BJ (cell line): ENCODE results near the gene NEK5. TPM values are rescaled to one million over a fixed set of nuclear protein-coding genes. Genes with fewer than 3 reads are reported as not detected.

ENCODE experiments used
- CTCF ChIA-PET: fragments of 350-600 bp; formaldehyde crosslinking; extraction: SDS; loops from one replicate; lab custom pipeline; 2021; ENCODE audit warnings: antibody characterized with exemption, inconsistent platforms; lab: Yijun Ruan, JAX
- POLR2A ChIA-PET: fragments of 300-600 bp; sonication (Branson Sonifier 250); formaldehyde crosslinking; extraction: SDS; loops from one replicate; lab custom pipeline; 2021; ENCODE audit warnings: antibody characterized with exemption; lab: Charles Lee
- DNase-seq: peaks from one replicate; pipeline ENCODE4 v3.0.0-alpha.2; 2011; ENCODE audit warnings: low read depth
- H3K27me3 ChIP-seq: 2 replicates; pipeline ENCODE4 v1.6.0; 2011; ENCODE audit warnings: low read length; ENCODE audit not compliant: control insufficient read depth, insufficient read depth
- H3K36me3 ChIP-seq: 2 replicates; pipeline ENCODE4 v1.5.1; 2011; ENCODE audit warnings: low read length; ENCODE audit not compliant: control insufficient read depth, insufficient read depth
- H3K4me3 ChIP-seq: 2 replicates; pipeline ENCODE4 v1.5.1; 2011; ENCODE audit warnings: low read depth, mild to moderate bottlenecking, control low read depth, low read length
- polyA plus RNA-seq: library from polyadenylated mRNA; depleted of rRNA; stranded (reverse); fragments of >200 nt; gene quantifications from 2 replicates; pipeline ENCODE4 v1.2.3, GENCODE V29; 2011
- TF ChIP-seq, protein P1 (sequence below): IDR thresholded peaks from 2 replicates; pipeline ENCODE4 v1.5.1; 2011; ENCODE audit warnings: low read depth, mild to moderate bottlenecking, control low read depth, inconsistent platforms, low read length, moderate library complexity; ENCODE audit not compliant: insufficient read depth

The NEK5 gene
- polyA plus RNA-seq, 1 experiment: 0.04 TPM

DNA sequence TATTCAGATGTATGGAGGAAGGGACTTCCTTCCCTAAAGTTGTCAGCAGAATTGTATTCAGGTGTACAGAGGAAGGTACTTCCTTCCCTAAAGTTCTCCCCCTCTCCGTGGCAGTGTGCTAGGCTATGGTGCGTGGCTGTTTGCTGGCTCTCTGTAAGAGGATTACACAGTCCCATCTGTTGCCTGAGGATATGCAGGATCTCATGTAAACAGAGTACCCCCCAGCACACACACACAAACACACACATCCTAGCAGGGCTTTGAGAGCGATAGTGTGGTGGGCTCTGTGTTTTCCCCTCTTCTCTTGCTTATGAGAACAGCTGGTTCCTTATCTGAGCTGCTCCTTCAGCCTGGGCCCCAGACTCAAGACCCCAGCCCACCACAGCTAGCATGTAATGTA lies 10.3 kb downstream of the NEK5 start:
- Histone ChIP-seq H3K4me3 (no peak overlapping the region), H3K27me3 (peaks cover 2% of the 10 kb centered on the region; the same call in 1 of the 2 replicates), H3K36me3 (no peaks in the 10 kb centered on the region)
- no peak for DNase-seq
- TF ChIP-seq, protein P1, sequence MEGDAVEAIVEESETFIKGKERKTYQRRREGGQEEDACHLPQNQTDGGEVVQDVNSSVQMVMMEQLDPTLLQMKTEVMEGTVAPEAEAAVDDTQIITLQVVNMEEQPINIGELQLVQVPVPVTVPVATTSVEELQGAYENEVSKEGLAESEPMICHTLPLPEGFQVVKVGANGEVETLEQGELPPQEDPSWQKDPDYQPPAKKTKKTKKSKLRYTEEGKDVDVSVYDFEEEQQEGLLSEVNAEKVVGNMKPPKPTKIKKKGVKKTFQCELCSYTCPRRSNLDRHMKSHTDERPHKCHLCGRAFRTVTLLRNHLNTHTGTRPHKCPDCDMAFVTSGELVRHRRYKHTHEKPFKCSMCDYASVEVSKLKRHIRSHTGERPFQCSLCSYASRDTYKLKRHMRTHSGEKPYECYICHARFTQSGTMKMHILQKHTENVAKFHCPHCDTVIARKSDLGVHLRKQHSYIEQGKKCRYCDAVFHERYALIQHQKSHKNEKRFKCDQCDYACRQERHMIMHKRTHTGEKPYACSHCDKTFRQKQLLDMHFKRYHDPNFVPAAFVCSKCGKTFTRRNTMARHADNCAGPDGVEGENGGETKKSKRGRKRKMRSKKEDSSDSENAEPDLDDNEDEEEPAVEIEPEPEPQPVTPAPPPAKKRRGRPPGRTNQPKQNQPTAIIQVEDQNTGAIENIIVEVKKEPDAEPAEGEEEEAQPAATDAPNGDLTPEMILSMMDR: no peak
- ChIA-PET POLR2A (no interaction called here), CTCF (no interaction called here)

DNA sequence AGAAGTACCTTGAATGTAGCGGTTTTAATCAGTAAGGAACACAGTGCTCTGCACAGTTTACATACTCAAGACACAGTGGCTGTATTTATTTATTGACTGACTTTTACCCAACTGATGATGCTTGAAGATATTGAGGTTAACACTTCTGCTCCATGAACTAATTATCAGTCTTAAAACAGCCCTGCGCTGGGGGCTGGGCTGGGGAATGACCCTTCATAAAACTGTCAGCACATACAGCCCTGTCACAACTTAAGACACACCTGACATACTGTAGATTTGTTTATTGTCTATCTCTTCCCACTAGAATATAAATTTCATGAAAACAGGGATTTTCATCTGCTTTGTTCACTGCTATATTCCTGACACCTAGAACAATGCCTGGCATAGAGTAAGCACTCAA lies 10.8 kb downstream of the NEK5 start:
- POLR2A ChIA-PET: no interaction called here
- no peak overlapping the region for H3K4me3 ChIP-seq
- CTCF ChIA-PET: interaction anchor here (2.6 kb wide), 1 partner anchor 10 kb away, joined by 15 read pairs; the partner anchor contains the start of gene NEK5
- H3K27me3 ChIP-seq: peaks cover 2% of the 10 kb centered on the region; the same call in 1 of the 2 replicates
- no peaks in the 10 kb centered on the region for H3K36me3 ChIP-seq
- TF ChIP-seq, protein P1: no peak
- no peak for DNase-seq

DNA sequence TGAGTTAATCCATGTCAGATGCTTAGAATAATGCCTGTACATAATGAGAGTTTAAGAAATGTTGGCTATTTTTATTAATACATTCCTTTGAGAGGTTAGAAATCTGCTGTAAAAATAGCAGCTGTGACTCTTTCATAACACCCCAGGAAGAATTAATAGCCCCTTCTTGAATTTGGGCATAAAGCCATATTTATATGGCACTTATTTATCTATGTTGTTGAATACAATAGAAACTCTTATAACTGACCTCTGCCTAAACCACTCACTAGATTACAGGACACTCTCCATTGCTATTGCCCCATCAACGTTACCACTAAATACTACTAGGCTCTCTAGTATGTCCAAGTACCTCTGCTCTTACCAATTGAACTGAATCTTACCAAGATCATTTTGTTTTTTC lies 16.3 kb downstream of the NEK5 start:
- DNase-seq: no peak
- TF ChIP-seq, protein P1: no peak
- Histone ChIP-seq H3K27me3 (no peaks in the 10 kb centered on the region; the same call in 1 of the 2 replicates), H3K36me3 (no peaks in the 10 kb centered on the region), H3K4me3 (no peak overlapping the region)
- ChIA-PET CTCF (interaction anchor here (1.3 to 1.8 kb wide), 1 partner anchor 15 kb away, joined by 4 to 8 read pairs; no protein-coding TSS in a partner anchor), POLR2A (no interaction called here)

- TF ChIP-seq, protein P1: no peak
- ChIA-PET POLR2A (no interaction called here), CTCF (interaction anchor here (0.9 kb wide), 1 partner anchor 19 kb away, joined by 3 read pairs; no protein-coding TSS in a partner anchor)
- DNase-seq: no peak
- Histone ChIP-seq H3K36me3 (no peaks in the 10 kb centered on the region), H3K27me3 (no peaks in the 10 kb centered on the region; the same call in 1 of the 2 replicates), H3K4me3 (no peak overlapping the region)
Observed at GRCh38 chr13:52109116-52109670, 19.7 kb downstream of the NEK5 start.

- Histone ChIP-seq H3K4me3 (no peak overlapping the region), H3K36me3 (no peaks in the 10 kb centered on the region), H3K27me3 (no peaks in the 10 kb centered on the region; the same call in 1 of the 2 replicates)
- CTCF ChIA-PET: interaction anchor here (0.7 kb wide), 1 partner anchor 24 kb away, joined by 3 read pairs; no protein-coding TSS in a partner anchor
- no peak for DNase-seq
- TF ChIP-seq, protein P1: no peak
- POLR2A ChIA-PET: no interaction called here
Observed at GRCh38 chr13:52105841-52106240, 23.0 kb downstream of the NEK5 start.
